ENCODE results near the gene WWTR1.

The WWTR1 gene

GRCh38 chr3:149534082-149534481, 123.7 kb downstream of the WWTR1 start:
- TF ChIP-seq REST (IDR thresholded peaks at IDR 0.05; ENCODE audit: insufficient read depth in 1 of 2, low read depth in 2 of 2, low read length in 2 of 2) (no peak), TAF1 (IDR thresholded peaks at IDR 0.05; ENCODE audit: borderline replicate concordance, insufficient read depth, low read length) (no peak), SIN3A (IDR thresholded peaks at IDR 0.05; ENCODE audit: borderline replicate concordance, insufficient read depth, low read length) (no peak), FOXP2 (optimal IDR thresholded peaks at IDR 0.05; ENCODE audit: borderline replicate concordance, extremely low read depth, extremely low read length, insufficient read depth) (no peak)

GRCh38 chr3:149532489-149533180, 125.2 kb downstream of the WWTR1 start:
- TF ChIP-seq REST (IDR thresholded peaks at IDR 0.05; ENCODE audit: insufficient read depth in 1 of 2, low read depth in 2 of 2, low read length in 2 of 2) (no peak), FOXP2 (optimal IDR thresholded peaks at IDR 0.05; ENCODE audit: borderline replicate concordance, extremely low read depth, extremely low read length, insufficient read depth) (no peak), TAF1 (IDR thresholded peaks at IDR 0.05; ENCODE audit: borderline replicate concordance, insufficient read depth, low read length) (no peak), POLR2AphosphoS5 (IDR thresholded peaks at IDR 0.05; ENCODE audit: low read depth, low read length) (no peak), SIN3A (IDR thresholded peaks at IDR 0.05; ENCODE audit: borderline replicate concordance, insufficient read depth, low read length) (no peak)

GRCh38 chr3:149529099-149529498, 128.7 kb downstream of the WWTR1 start:
- TF ChIP-seq SIN3A (IDR thresholded peaks at IDR 0.05; ENCODE audit: borderline replicate concordance, insufficient read depth, low read length) (no peak), POLR2AphosphoS5 (IDR thresholded peaks at IDR 0.05; ENCODE audit: low read depth, low read length) (no peak), FOXP2 (optimal IDR thresholded peaks at IDR 0.05; ENCODE audit: borderline replicate concordance, extremely low read depth, extremely low read length, insufficient read depth) (no peak), REST (IDR thresholded peaks at IDR 0.05; ENCODE audit: insufficient read depth in 1 of 2, low read depth in 2 of 2, low read length in 2 of 2) (no peak), TAF1 (IDR thresholded peaks at IDR 0.05; ENCODE audit: borderline replicate concordance, insufficient read depth, low read length) (no peak)

- TF ChIP-seq FOXP2 (optimal IDR thresholded peaks at IDR 0.05; ENCODE audit: borderline replicate concordance, extremely low read depth, extremely low read length, insufficient read depth): no peak
- no peak for TF ChIP-seq SIN3A (IDR thresholded peaks at IDR 0.05; ENCODE audit: borderline replicate concordance, insufficient read depth, low read length)
- TF ChIP-seq REST (IDR thresholded peaks at IDR 0.05; ENCODE audit: insufficient read depth in 1 of 2, low read depth in 2 of 2, low read length in 2 of 2): no peak
- TF ChIP-seq POLR2AphosphoS5 (IDR thresholded peaks at IDR 0.05; ENCODE audit: low read depth, low read length): no peak
- TF ChIP-seq TAF1 (IDR thresholded peaks at IDR 0.05; ENCODE audit: borderline replicate concordance, insufficient read depth, low read length): no peak
These were observed 129.5 kb downstream of the WWTR1 start for GRCh38 chr3:149528340-149528650.

Data from PFSK-1 (cell line).